GM12878 (cell line): ENCODE results near the gene FOSB.

Source experiments
- EZH2 ChIP-seq: IDR thresholded peaks from 2 replicates; pipeline ENCODE4 v1.6.1; 2012; ENCODE audit warnings: low read depth, mild to moderate bottlenecking, control low read depth, inconsistent platforms, low read length, borderline replicate concordance; ENCODE audit not compliant: control insufficient read depth
- JUND ChIP-seq: IDR thresholded peaks from 2 replicates; pipeline ENCODE4 v1.6.1; 2012; ENCODE audit warnings: low read depth, mild to moderate bottlenecking, low read length, improper control_type of control experiment, moderate library complexity
- NFIC ChIP-seq: IDR thresholded peaks from 2 replicates; pipeline ENCODE4 v1.6.1; 2012; ENCODE audit warnings: low read depth, mild to moderate bottlenecking, inconsistent platforms, low read length, moderate library complexity
- NR2C2 ChIP-seq: IDR thresholded peaks from 2 replicates; pipeline ENCODE4 v1.6.1; 2011; ENCODE audit warnings: borderline replicate concordance, low read depth; ENCODE audit not compliant: control insufficient read depth, insufficient read length
- NR2F1 ChIP-seq: fragments of 450-650 bp; conservative IDR thresholded peaks from 2 replicates; pipeline ENCODE4 v1.6.1; 2017; ENCODE audit warnings: mild to moderate bottlenecking
- NRF1 ChIP-seq: conservative IDR thresholded peaks from 2 replicates; pipeline ENCODE4 v1.6.1; 2011; ENCODE audit warnings: mild to moderate bottlenecking, low read depth, low read length, improper control_type of control experiment
- POU2F2 ChIP-seq: IDR thresholded peaks from 3 replicates; pipeline ENCODE4 v1.6.1; 2011; ENCODE audit warnings: low read depth, mild to moderate bottlenecking, low read length, borderline replicate concordance
- ZNF274 ChIP-seq: IDR thresholded peaks from one replicate; pipeline ENCODE4 v1.8.0; 2011; ENCODE audit not compliant: insufficient read length, insufficient read depth
- TF ChIP-seq, protein P1 (sequence below), 3 experiments: IDR thresholded peaks in 2 of 3; conservative IDR thresholded peaks in 1 of 3; 2 replicates each; pipeline ENCODE4 v1.5.1; 2011; ENCODE audit warnings: low read depth in 3 of 3, low read length in 3 of 3, mild to moderate bottlenecking in 3 of 3, control low read depth in 2 of 3, moderate library complexity in 2 of 3, inconsistent platforms in 1 of 3, mixed read lengths in 1 of 3; ENCODE audit not compliant: control insufficient read depth in 2 of 3, insufficient read depth in 1 of 3; ENCODE audit errors: extremely low read depth in 1 of 3
- TF ChIP-seq, protein P2 (sequence below): fragments of 450-650 bp; IDR thresholded peaks from 2 replicates; pipeline ENCODE4 v1.6.1; 2016; ENCODE audit warnings: mild to moderate bottlenecking, moderate library complexity, borderline replicate concordance

DNA sequence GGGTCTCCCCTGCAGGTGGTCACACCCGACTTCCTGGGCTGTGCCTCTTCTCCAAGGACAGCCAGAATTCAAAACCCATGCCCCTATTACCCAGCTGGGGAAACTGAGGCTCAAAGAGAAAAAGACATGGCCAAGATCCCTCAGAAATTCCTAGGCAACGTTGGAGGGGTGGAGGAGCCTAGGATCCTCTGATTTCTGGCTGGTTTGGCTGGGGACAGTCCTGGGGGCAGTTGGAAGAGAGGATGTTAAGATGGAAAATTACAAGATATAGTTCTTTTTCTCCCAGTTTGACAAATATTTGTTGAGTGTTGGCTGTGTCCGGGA lies 41.9 kb downstream of the FOSB start:
- TF ChIP-seq, protein P1, sequence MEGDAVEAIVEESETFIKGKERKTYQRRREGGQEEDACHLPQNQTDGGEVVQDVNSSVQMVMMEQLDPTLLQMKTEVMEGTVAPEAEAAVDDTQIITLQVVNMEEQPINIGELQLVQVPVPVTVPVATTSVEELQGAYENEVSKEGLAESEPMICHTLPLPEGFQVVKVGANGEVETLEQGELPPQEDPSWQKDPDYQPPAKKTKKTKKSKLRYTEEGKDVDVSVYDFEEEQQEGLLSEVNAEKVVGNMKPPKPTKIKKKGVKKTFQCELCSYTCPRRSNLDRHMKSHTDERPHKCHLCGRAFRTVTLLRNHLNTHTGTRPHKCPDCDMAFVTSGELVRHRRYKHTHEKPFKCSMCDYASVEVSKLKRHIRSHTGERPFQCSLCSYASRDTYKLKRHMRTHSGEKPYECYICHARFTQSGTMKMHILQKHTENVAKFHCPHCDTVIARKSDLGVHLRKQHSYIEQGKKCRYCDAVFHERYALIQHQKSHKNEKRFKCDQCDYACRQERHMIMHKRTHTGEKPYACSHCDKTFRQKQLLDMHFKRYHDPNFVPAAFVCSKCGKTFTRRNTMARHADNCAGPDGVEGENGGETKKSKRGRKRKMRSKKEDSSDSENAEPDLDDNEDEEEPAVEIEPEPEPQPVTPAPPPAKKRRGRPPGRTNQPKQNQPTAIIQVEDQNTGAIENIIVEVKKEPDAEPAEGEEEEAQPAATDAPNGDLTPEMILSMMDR (IDR thresholded peaks at IDR 0.05 in 2 of 3, conservative IDR thresholded peaks at IDR 0.05 in 1 of 3; ENCODE audit: control insufficient read depth in 2 of 3, extremely low read depth in 1 of 3, insufficient read depth in 1 of 3, low read depth in 3 of 3, low read length in 3 of 3): no peak
- no peak for TF ChIP-seq EZH2
- no peak for TF ChIP-seq ZNF274
- TF ChIP-seq POU2F2: no peak
- TF ChIP-seq NR2F1: no peak
- no peak for TF ChIP-seq NRF1
- no peak for TF ChIP-seq NFIC
- no peak for TF ChIP-seq NR2C2
- TF ChIP-seq, protein P2, sequence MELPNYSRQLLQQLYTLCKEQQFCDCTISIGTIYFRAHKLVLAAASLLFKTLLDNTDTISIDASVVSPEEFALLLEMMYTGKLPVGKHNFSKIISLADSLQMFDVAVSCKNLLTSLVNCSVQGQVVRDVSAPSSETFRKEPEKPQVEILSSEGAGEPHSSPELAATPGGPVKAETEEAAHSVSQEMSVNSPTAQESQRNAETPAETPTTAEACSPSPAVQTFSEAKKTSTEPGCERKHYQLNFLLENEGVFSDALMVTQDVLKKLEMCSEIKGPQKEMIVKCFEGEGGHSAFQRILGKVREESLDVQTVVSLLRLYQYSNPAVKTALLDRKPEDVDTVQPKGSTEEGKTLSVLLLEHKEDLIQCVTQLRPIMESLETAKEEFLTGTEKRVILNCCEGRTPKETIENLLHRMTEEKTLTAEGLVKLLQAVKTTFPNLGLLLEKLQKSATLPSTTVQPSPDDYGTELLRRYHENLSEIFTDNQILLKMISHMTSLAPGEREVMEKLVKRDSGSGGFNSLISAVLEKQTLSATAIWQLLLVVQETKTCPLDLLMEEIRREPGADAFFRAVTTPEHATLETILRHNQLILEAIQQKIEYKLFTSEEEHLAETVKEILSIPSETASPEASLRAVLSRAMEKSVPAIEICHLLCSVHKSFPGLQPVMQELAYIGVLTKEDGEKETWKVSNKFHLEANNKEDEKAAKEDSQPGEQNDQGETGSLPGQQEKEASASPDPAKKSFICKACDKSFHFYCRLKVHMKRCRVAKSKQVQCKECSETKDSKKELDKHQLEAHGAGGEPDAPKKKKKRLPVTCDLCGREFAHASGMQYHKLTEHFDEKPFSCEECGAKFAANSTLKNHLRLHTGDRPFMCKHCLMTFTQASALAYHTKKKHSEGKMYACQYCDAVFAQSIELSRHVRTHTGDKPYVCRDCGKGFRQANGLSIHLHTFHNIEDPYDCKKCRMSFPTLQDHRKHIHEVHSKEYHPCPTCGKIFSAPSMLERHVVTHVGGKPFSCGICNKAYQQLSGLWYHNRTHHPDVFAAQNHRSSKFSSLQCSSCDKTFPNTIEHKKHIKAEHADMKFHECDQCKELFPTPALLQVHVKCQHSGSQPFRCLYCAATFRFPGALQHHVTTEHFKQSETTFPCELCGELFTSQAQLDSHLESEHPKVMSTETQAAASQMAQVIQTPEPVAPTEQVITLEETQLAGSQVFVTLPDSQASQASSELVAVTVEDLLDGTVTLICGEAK: no peak
- TF ChIP-seq JUND: no peak
